NCI-H82 (cell line): ENCODE data around the gene TBCD.

ENCODE experiments used
- DNase-seq: peaks from one replicate; lab custom pipeline; 2025; lab: John Stamatoyannopoulos, UW

The TBCD gene

GRCh38 chr17:82907797-82908542, 156.1 kb downstream of the TBCD start:
- no peak for DNase-seq

DNA sequence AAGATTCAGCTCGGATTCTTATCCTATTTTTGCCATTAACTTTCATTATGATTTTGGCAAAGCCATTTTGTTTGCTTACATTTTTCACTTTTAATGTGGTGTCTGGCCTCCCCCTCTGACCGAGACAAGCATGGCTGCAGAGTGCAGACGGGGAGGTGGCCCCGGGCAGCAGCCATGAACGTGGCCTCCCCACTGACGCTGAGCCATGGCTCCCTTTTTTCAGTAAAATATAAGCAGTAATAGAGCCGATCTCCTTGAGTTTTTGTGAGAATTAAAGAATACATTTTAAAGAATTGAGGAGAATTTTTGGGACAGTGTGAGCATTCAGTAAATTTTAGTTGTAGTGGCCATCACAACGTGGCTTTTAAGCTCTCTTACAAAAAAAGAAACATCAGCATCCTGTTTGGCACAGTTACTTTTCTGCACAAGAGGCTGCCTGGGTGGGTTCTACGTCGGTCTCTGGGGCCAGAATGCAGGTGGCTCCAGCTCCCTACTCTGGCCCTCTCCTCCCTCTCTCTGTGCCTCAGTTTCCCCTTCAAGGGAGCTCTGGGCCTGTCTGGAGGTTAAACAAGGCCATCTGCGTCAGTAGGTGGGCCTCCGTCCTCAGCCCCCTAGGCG, 156.8 kb downstream of the TBCD start:
- DNase-seq = no peak

- DNase-seq = no peak
Observed at GRCh38 chr17:82909322-82909904, 157.5 kb downstream of the TBCD start.

DNA sequence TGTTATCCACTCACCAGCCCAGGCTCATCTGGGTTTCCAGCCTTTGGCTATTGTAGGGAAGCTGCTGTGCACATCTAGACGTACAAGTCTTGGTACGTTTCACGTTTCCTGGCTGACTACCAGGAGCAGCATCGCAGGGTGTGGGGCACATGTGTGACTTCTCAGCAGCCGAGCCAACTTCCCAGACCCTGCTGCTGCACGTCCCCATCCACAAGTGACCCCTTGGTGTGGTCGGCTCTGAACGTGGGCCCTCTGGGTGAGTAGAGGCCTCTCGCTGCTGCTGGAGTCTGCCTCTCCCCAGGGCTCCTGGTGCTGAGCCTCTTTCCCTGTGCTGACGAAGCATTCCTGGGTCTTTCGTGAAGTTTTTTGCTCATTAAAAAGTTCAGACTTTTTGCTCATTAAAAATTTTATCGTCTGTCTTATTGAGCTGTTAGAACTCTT, 158.2 kb downstream of the TBCD start:
- no peak for DNase-seq

- DNase-seq = no peak
Observed at GRCh38 chr17:82910770-82911169, 158.9 kb downstream of the TBCD start.

GRCh38 chr17:82911822-82912221, 160.0 kb downstream of the TBCD start:
- DNase-seq = no peak

DNA sequence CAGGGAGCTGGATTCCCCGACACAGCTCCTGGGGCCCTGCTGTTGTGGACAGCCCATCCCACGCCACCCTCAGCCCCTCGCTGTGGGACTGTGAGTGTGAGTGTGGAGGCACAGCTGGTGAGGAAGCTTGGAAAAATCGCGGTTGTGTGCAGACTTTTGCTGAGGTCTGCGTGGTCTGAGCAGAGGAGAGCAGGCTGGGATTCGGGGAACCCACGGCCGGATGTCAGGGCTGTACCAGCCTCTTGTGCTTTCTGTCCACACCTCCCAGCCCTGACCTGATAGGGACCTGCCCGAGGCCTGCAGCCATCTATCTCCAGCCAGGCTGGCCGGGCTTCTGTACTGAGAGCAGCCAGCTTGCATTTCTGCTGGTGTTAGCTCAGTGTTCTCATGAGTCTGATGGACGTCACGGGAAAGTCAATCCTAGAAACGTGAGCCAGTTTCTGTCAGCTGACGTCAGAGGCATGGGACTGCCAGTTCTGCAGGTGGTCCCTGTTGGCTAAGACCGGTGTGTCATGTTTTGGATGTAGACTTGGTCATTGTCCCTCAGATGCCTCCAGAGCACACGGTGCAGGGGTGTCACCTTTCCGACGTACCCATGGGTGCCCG, 160.7 kb downstream of the TBCD start:
- no peak for DNase-seq

DNA sequence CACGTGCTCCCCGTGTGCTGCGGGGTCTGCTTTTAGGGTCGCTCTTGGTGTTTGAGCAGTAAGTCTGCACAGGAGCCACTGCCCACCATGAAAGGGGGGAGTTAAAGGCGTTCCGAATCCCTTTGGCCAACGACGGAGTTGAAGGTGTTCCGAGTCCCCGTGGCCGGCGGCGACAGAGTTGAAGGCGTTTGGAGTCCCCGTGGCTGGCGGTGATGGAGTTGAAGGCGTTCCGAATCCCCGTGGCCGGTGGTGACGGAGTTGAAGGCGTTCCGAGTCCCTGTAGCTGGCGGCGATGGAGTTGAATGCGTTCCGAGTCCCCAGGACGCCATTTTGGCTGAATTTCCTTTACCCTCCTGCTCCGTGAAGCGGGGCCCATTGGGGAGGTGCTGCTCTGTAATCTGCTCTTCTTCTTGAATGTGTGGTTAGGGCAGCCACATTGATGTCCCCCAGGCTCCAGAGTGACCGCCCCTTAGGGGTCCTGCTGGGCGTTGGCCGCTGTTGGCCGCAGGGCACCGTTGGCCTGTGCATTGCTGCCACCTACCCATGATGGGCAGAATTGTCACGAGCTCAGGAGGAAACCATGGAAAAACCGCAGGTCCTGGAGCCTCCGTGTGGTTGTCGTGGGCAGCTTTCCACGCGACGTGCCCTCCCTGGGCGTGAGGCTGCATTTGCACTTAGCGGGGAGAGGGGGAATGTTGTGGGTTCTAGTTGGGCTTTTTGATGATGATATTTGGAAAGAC, 161.6 kb downstream of the TBCD start:
- DNase-seq = no peak

DNA sequence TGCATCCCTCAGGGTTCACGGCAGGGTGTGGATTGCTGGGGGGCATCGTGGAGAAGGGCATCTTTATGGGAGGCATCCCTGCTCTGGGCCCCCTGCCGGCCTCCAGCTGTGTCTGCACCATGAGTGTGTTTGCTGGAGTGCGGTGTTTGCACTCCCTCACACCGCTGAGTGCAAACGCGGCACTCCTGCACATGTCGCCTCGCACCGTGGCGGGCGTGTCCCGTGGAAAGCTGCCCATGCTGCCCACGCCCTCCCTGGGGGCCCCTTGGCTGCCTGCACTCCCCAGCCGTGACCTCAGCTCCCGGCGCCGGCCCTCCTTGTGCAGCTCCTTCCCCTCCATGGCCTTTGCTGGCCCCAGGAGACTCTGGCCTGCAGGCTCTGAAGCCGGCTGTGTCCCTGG, 162.5 kb downstream of the TBCD start:
- DNase-seq = no peak

GRCh38 chr17:82915010-82915756, 163.3 kb downstream of the TBCD start:
- no peak for DNase-seq

- DNase-seq = no peak
Observed at GRCh38 chr17:82915757-82916027, 163.8 kb downstream of the TBCD start.

GRCh38 chr17:82917699-82918345, 166.0 kb downstream of the TBCD start:
- peak; percentile 41 for DNase-seq

DNA sequence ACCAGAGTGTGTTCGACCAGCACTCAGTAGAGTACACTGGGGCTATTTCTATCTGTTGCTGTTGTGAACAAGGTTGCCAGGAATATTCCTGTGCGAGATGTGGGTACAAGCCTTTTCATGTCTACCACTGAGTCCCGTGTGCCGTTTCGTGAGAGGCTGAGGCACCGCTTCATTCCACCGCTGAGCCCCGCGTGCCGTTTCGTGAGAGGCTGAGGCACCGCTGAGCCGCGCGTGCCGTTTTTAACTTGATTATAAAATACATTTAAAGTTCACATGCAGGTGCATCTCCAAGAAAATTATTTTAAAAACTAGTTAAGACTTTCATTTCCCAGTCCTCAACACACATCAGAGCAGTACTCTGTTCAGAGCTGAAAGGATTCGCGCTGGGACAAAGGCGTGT, 166.6 kb downstream of the TBCD start:
- no peak for DNase-seq

- DNase-seq = no peak
Observed at GRCh38 chr17:82920150-82920549, 168.3 kb downstream of the TBCD start.

- DNase-seq = no peak
Observed at GRCh38 chr17:82920715-82921114, 168.8 kb downstream of the TBCD start.

DNA sequence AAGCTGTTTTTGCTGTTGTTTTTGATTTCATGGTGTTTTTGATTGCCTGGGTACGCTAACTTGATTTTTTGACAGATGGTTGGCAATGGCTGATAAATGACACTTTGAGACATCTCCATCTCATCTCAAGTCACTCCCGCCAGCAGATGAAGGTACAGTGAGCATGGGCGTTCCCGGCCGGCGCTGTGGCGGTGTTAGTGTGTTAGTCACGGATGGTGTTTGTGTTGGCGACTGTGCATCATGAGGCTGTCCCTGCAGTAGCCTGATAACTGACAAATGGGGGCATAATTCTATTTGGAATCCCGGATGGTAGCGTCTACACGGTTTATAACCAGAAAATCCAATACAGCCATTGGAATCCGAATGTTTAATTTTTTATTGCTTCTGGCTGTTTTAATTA, 169.6 kb downstream of the TBCD start:
- no peak for DNase-seq

GRCh38 chr17:82922646-82923045, 170.8 kb downstream of the TBCD start:
- no peak for DNase-seq

GRCh38 chr17:82923366-82924113, 171.7 kb downstream of the TBCD start:
- DNase-seq = no peak

- DNase-seq = no peak
Observed at GRCh38 chr17:82924214-82924613, 172.3 kb downstream of the TBCD start.

- DNase-seq = no peak
Observed at GRCh38 chr17:82924812-82925211, 172.9 kb downstream of the TBCD start.

GRCh38 chr17:82925336-82925735, 173.5 kb downstream of the TBCD start:
- no peak for DNase-seq
